HEK293 (cell line): Measurements from ENCODE around the gene TSPAN3.

Experiments
- CTCF ChIA-PET: fragments of 350-600 bp; formaldehyde crosslinking; extraction: SDS; loops from one replicate; lab custom pipeline; 2021; ENCODE audit warnings: antibody characterized with exemption; lab: Yijun Ruan, JAX
- POLR2A ChIA-PET: fragments of 300-600 bp; formaldehyde crosslinking; extraction: SDS; loops from one replicate; lab custom pipeline; 2020; ENCODE audit warnings: antibody characterized with exemption, inconsistent platforms; lab: Yijun Ruan, JAX
- H3K27ac ChIP-seq: fragments of 200-500 bp; sonication (Bioruptor generic); 2 replicates; pipeline ENCODE4 v1.5.1; 2014; ENCODE audit warnings: low read depth, low read length, control low read depth, inconsistent platforms; ENCODE audit errors: extremely low read depth
- H3K36me3 ChIP-seq, 2 experiments: fragments of 200-500 bp in 1 of 2; sonication (Bioruptor generic) in 1 of 2; 1 replicate in 1 of 2; 2 replicates in 1 of 2; pipeline ENCODE4 v1.5.1; 2014 to 2017; ENCODE audit warnings: inconsistent platforms in 2 of 2, low read length in 2 of 2; ENCODE audit not compliant: control insufficient read depth in 2 of 2, insufficient read depth in 1 of 2
- H3K4me1 ChIP-seq: fragments of 200-500 bp; sonication (Bioruptor generic); 2 replicates; pipeline ENCODE4 v1.5.1; 2014; ENCODE audit warnings: mild to moderate bottlenecking, low read length, inconsistent platforms; ENCODE audit not compliant: control insufficient read depth, insufficient read depth
- H3K4me3 ChIP-seq: 2 replicates; pipeline ENCODE4 v1.5.1; 2011; ENCODE audit warnings: low read depth, mild to moderate bottlenecking, control low read depth, low read length, moderate library complexity
- H3K9me3 ChIP-seq: fragments of 200-500 bp; sonication (Bioruptor generic); 2 replicates; pipeline ENCODE4 v1.5.1; 2014; ENCODE audit warnings: low read depth, low read length, inconsistent platforms; ENCODE audit not compliant: control insufficient read depth, insufficient read depth
- GLIS1 ChIP-seq: fragments of 450-650 bp; formaldehyde crosslinking; IDR thresholded peaks from 2 replicates; pipeline ENCODE4 v1.5.1; 2016; ENCODE audit warnings: missing biosample characterization, missing genetic modification characterization
- HOXC10 ChIP-seq: sonication (generic); formaldehyde crosslinking; IDR thresholded peaks from 2 replicates; pipeline ENCODE4 v1.8.1; 2023; ENCODE audit warnings: mild to moderate bottlenecking, missing genetic modification reagents
- MZF1 ChIP-seq: fragments of 450-650 bp; formaldehyde crosslinking; IDR thresholded peaks from 2 replicates; pipeline ENCODE4 v1.5.1; 2017; ENCODE audit warnings: missing biosample characterization, missing genetic modification characterization, borderline replicate concordance
- PRDM6 ChIP-seq: fragments of 450-650 bp; formaldehyde crosslinking; IDR thresholded peaks from 2 replicates; pipeline ENCODE4 v1.5.1; 2017; ENCODE audit warnings: missing biosample characterization, missing genetic modification characterization
- SALL2 ChIP-seq: fragments of 450-650 bp; formaldehyde crosslinking; IDR thresholded peaks from 2 replicates; pipeline ENCODE4 v1.5.0; 2017; ENCODE audit warnings: missing biosample characterization, mild to moderate bottlenecking, missing genetic modification characterization, borderline replicate concordance
- ZIC2 ChIP-seq: fragments of 450-650 bp; formaldehyde crosslinking; IDR thresholded peaks from 2 replicates; pipeline ENCODE4 v1.5.1; 2016; ENCODE audit warnings: missing biosample characterization, missing genetic modification characterization
- ZNF239 ChIP-seq: fragments of 450-650 bp; formaldehyde crosslinking; IDR thresholded peaks from 2 replicates; pipeline ENCODE4 v1.5.1; 2016; ENCODE audit warnings: missing biosample characterization, missing genetic modification characterization
- ZNF274 ChIP-seq, 2 experiments: fragments of 200-500 bp in 1 of 2; fragments of 450-650 bp in 1 of 2; sonication (Bioruptor generic) in 1 of 2; formaldehyde crosslinking in 1 of 2; IDR thresholded peaks; 2 replicates each; pipeline versions ENCODE4 v1.5.1 to v1.6.1; 2014 to 2016; ENCODE audit warnings: borderline replicate concordance in 1 of 2, inconsistent platforms in 1 of 2, low read length in 1 of 2, missing biosample characterization in 1 of 2, missing genetic modification characterization in 1 of 2
- ZNF354C ChIP-seq: fragments of 450-650 bp; formaldehyde crosslinking; IDR thresholded peaks from 2 replicates; pipeline ENCODE4 v1.5.1; 2016; ENCODE audit warnings: missing biosample characterization, missing genetic modification characterization, low read depth, borderline replicate concordance
- ZNF677 ChIP-seq: fragments of 450-650 bp; IDR thresholded peaks from 2 replicates; pipeline ENCODE4 v1.5.0; 2018; ENCODE audit warnings: missing biosample characterization, mild to moderate bottlenecking, missing genetic modification characterization, moderate library complexity
- TF ChIP-seq, protein P1 (sequence below): fragments of 450-650 bp; formaldehyde crosslinking; IDR thresholded peaks from 2 replicates; pipeline ENCODE4 v1.5.1; 2016; ENCODE audit warnings: missing biosample characterization, missing genetic modification characterization
- TF ChIP-seq, protein P2 (sequence below): fragments of 450-650 bp; formaldehyde crosslinking; optimal IDR thresholded peaks from 2 replicates; pipeline ENCODE3; 2016; ENCODE audit warnings: missing biosample characterization, mild to moderate bottlenecking, missing genetic modification characterization
- TF ChIP-seq, protein P3 (sequence below): fragments of 450-650 bp; formaldehyde crosslinking; IDR thresholded peaks from 2 replicates; pipeline ENCODE4; 2016; ENCODE audit warnings: missing biosample characterization, missing genetic modification characterization
- TF ChIP-seq, protein P4 (sequence below): fragments of 450-650 bp; formaldehyde crosslinking; IDR thresholded peaks from 2 replicates; pipeline ENCODE4 v1.5.1; 2016; ENCODE audit warnings: missing biosample characterization, missing genetic modification characterization

Gene TSPAN3

GRCh38 chr15:77091097-77091496, 20.2 kb upstream of the TSPAN3 start:
- Histone ChIP-seq H3K4me3 (no peak overlapping the region), H3K4me1 (no peaks in the 10 kb centered on the region), H3K9me3 (no peaks in the 10 kb centered on the region)
- TF ChIP-seq ZIC2 (tag by site-specific recombination) = no peak
- TF ChIP-seq, protein P1, sequence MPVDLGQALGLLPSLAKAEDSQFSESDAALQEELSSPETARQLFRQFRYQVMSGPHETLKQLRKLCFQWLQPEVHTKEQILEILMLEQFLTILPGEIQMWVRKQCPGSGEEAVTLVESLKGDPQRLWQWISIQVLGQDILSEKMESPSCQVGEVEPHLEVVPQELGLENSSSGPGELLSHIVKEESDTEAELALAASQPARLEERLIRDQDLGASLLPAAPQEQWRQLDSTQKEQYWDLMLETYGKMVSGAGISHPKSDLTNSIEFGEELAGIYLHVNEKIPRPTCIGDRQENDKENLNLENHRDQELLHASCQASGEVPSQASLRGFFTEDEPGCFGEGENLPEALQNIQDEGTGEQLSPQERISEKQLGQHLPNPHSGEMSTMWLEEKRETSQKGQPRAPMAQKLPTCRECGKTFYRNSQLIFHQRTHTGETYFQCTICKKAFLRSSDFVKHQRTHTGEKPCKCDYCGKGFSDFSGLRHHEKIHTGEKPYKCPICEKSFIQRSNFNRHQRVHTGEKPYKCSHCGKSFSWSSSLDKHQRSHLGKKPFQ (tag by site-specific recombination) = no peak
- TF ChIP-seq, protein P2, sequence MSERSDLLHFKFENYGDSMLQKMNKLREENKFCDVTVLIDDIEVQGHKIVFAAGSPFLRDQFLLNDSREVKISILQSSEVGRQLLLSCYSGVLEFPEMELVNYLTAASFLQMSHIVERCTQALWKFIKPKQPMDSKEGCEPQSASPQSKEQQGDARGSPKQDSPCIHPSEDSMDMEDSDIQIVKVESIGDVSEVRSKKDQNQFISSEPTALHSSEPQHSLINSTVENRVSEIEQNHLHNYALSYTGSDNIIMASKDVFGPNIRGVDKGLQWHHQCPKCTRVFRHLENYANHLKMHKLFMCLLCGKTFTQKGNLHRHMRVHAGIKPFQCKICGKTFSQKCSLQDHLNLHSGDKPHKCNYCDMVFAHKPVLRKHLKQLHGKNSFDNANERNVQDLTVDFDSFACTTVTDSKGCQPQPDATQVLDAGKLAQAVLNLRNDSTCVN (tag by site-specific recombination) = no peak
- TF ChIP-seq ZNF274 (IDR thresholded peaks at IDR 0.05; ENCODE audit: low read length) = no peak
- TF ChIP-seq ZNF274 (tag by site-specific recombination; IDR thresholded peaks at IDR 0.05; ENCODE audit: borderline replicate concordance) = no peak
- no peak for TF ChIP-seq ZNF239 (tag by site-specific recombination)
- TF ChIP-seq ZNF354C (tag by site-specific recombination) = no peak
- no peak for TF ChIP-seq ZNF677 (tag by site-specific recombination)
- no peak for TF ChIP-seq PRDM6 (tag by site-specific recombination)
- TF ChIP-seq, all 188 proteins: peak for 0
- H3K27ac ChIP-seq = no peak overlapping the region
- no peaks in the 10 kb centered on the region for H3K36me3 ChIP-seq
- CTCF ChIA-PET = no interaction called here
- POLR2A ChIA-PET = no interaction called here

DNA sequence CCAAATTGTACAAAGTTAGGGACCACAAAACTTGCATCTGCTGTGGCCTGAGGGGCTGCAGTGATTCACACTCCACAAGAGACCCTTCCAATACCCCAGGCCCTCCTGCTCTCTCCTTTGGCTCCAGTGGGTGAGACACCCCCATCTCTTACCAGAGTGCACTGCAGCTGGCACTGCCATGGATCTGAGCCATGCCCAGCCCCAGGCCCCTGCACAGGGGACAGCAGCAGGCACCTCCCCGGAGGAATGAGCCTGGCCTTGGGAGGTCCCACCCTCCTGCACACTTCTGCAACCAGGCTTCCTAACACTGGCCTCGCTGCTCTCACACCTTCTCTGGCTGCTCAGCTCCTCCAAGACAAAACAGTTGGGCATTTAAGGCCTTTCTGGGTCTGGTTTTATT, 16.3 kb upstream of the TSPAN3 start:
- H3K27ac ChIP-seq = no peak overlapping the region
- ChIA-PET POLR2A (interaction anchor here (3.1 kb wide), 1 partner anchor 16 kb away, joined by 7 read pairs; the partner anchor contains the start of gene TSPAN3), CTCF (interaction anchor here (0.7 kb wide), 1 partner anchor 10 kb away, joined by 3 read pairs; no protein-coding TSS in a partner anchor)
- no peaks in the 10 kb centered on the region for H3K36me3 ChIP-seq
- no peak overlapping the region for H3K4me3 ChIP-seq
- peak; percentile 72 for TF ChIP-seq GLIS1 (tag by site-specific recombination)
- TF ChIP-seq, protein P3, sequence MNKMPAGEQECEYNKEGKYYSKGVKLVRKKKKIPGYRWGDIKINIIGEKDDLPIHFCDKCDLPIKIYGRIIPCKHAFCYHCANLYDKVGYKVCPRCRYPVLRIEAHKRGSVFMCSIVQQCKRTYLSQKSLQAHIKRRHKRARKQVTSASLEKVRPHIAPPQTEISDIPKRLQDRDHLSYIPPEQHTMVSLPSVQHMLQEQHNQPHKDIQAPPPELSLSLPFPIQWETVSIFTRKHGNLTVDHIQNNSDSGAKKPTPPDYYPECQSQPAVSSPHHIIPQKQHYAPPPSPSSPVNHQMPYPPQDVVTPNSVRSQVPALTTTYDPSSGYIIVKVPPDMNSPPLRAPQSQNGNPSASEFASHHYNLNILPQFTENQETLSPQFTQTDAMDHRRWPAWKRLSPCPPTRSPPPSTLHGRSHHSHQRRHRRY (tag by site-specific recombination) = no peak
- H3K9me3 ChIP-seq = no peaks in the 10 kb centered on the region
- peaks cover 8% of the 10 kb centered on the region for H3K4me1 ChIP-seq

- H3K9me3 ChIP-seq = no peaks in the 10 kb centered on the region
- TF ChIP-seq HOXC10 (CRISPR knock-in tag) (no peak), SALL2 (tag by site-specific recombination) (no peak), ZNF677 (tag by site-specific recombination) (no peak), MZF1 (tag by site-specific recombination) (no peak)
- TF ChIP-seq, protein P4, sequence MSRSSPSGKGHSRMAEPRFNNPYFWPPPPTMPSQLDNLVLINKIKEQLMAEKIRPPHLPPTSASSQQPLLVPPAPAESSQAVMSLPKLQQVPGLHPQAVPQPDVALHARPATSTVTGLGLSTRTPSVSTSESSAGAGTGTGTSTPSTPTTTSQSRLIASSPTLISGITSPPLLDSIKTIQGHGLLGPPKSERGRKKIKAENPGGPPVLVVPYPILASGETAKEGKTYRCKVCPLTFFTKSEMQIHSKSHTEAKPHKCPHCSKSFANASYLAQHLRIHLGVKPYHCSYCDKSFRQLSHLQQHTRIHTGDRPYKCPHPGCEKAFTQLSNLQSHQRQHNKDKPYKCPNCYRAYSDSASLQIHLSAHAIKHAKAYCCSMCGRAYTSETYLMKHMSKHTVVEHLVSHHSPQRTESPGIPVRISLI (tag by site-specific recombination) = no peak
- H3K36me3 ChIP-seq = no peaks in the 10 kb centered on the region
- no peak overlapping the region for H3K27ac ChIP-seq
- no peak overlapping the region for H3K4me3 ChIP-seq
- POLR2A ChIA-PET = interaction anchor here (3.1 kb wide), 1 partner anchor 14 kb away, joined by 7 read pairs; the partner anchor contains the start of gene TSPAN3
- peaks cover 8% of the 10 kb centered on the region for H3K4me1 ChIP-seq
- CTCF ChIA-PET = interaction anchor here (1.0 to 1.9 kb wide), 3 partner anchors 8 to 458 kb away, joined by 3 to 8 read pairs (median 6); no protein-coding TSS in a partner anchor
Measured at GRCh38 chr15:77085297-77085696, 14.4 kb upstream of the TSPAN3 start.
